ENCODE results near the gene OR4E1. TPM values are rescaled to one million over a fixed set of nuclear protein-coding genes. Genes with fewer than 3 reads are reported as not detected.

The OR4E1 gene
- total and polyA plus RNA-seq, 2 experiments from 2014 or later: 0.03 TPM; not detected in 1

DNA sequence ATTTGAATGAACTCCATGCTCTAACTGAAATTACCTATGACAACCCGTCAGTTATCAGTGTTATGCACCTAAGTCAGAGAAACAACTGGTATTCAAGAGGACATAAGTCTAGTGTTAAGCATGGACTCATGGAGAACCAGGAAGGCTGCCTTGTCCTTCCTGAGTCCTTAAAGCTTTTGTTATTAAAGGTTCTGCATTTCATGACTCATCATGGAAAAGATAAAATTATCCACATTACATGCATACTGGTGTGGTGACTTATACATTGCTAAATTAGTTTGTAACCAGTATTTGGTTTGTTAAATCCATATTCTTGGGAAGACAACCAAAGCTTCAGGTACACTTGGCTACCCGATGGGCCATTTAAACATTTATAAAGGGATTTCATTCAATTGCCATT is 6.5 kb upstream of the OR4E1 start:
- no peaks in the 10 kb centered on the region for H3K79me2 ChIP-seq
- no peaks in the 10 kb centered on the region for H3K4me1 ChIP-seq (ENCODE audit: insufficient read depth)
- H3K27ac ChIP-seq: no peak overlapping the region
- DNase-seq (ENCODE audit: low spot score): no peak
- no peaks in the 10 kb centered on the region for H3K9me2 ChIP-seq (replicated peaks; ENCODE audit: insufficient read depth)
- no peak overlapping the region for H3K4me2 ChIP-seq
- H3K4me3 ChIP-seq: no peak overlapping the region
- TF ChIP-seq, protein P1, sequence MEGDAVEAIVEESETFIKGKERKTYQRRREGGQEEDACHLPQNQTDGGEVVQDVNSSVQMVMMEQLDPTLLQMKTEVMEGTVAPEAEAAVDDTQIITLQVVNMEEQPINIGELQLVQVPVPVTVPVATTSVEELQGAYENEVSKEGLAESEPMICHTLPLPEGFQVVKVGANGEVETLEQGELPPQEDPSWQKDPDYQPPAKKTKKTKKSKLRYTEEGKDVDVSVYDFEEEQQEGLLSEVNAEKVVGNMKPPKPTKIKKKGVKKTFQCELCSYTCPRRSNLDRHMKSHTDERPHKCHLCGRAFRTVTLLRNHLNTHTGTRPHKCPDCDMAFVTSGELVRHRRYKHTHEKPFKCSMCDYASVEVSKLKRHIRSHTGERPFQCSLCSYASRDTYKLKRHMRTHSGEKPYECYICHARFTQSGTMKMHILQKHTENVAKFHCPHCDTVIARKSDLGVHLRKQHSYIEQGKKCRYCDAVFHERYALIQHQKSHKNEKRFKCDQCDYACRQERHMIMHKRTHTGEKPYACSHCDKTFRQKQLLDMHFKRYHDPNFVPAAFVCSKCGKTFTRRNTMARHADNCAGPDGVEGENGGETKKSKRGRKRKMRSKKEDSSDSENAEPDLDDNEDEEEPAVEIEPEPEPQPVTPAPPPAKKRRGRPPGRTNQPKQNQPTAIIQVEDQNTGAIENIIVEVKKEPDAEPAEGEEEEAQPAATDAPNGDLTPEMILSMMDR (IDR thresholded peaks at IDR 0.05; ENCODE audit: poor library complexity): no peak
- no peak for TF ChIP-seq EZH2 (IDR thresholded peaks at IDR 0.05; ENCODE audit: borderline replicate concordance)
- no peak for TF ChIP-seq EZH2phosphoT487 (IDR thresholded peaks at IDR 0.05; ENCODE audit: low read depth, severe bottlenecking, unreplicated experiment)
- no peak overlapping the region for H2AFZ ChIP-seq
- H3K36me3 ChIP-seq (replicated peaks; ENCODE audit: insufficient read depth, low read depth): no peaks in the 10 kb centered on the region
- H4K20me1 ChIP-seq (ENCODE audit: insufficient read depth, poor library complexity, severe bottlenecking): no peaks in the 10 kb centered on the region
- no peaks in the 10 kb centered on the region for H3K27me3 ChIP-seq
- WGBS (ENCODE audit: low lambda C conversion rate, missing lambda C conversion rate): 89% methylated on average over 2 of the region's 2 CpGs
- no peaks in the 10 kb centered on the region for H3K9me3 ChIP-seq (ENCODE audit: low read depth)

- Histone ChIP-seq H2AFZ (no peak overlapping the region), H3K79me2 (no peaks in the 10 kb centered on the region), H3K4me3 (no peak overlapping the region), H3K4me2 (no peak overlapping the region), H3K27me3 (no peaks in the 10 kb centered on the region), H3K36me3 (replicated peaks; ENCODE audit: insufficient read depth, low read depth) (no peaks in the 10 kb centered on the region), H3K4me1 (ENCODE audit: insufficient read depth) (no peaks in the 10 kb centered on the region), H3K9me2 (replicated peaks; ENCODE audit: insufficient read depth) (no peaks in the 10 kb centered on the region), H3K27ac (no peak overlapping the region), H4K20me1 (ENCODE audit: insufficient read depth, poor library complexity, severe bottlenecking) (no peaks in the 10 kb centered on the region), H3K9me3 (ENCODE audit: low read depth) (no peaks in the 10 kb centered on the region)
- TF ChIP-seq EZH2phosphoT487 (IDR thresholded peaks at IDR 0.05; ENCODE audit: low read depth, severe bottlenecking, unreplicated experiment) (no peak), EZH2 (IDR thresholded peaks at IDR 0.05; ENCODE audit: borderline replicate concordance) (no peak)
- DNase-seq (ENCODE audit: low spot score): no peak
- 84% methylated on average over 4 of the region's 4 CpGs for WGBS (ENCODE audit: low lambda C conversion rate, missing lambda C conversion rate)
Measured at GRCh38 chr14:21675566-21675965, 1.9 kb upstream of the OR4E1 start.

GRCh38 chr14:21672116-21672515 is 1.5 kb downstream of the OR4E1 start:
- H3K36me3 ChIP-seq (replicated peaks; ENCODE audit: insufficient read depth, low read depth): no peaks in the 10 kb centered on the region
- WGBS (ENCODE audit: low lambda C conversion rate, missing lambda C conversion rate): 82% methylated on average over 1 of the region's 1 CpG
- H4K20me1 ChIP-seq (ENCODE audit: insufficient read depth, poor library complexity, severe bottlenecking): no peaks in the 10 kb centered on the region
- no peaks in the 10 kb centered on the region for H3K9me3 ChIP-seq (ENCODE audit: low read depth)
- no peaks in the 10 kb centered on the region for H3K27me3 ChIP-seq
- H3K4me1 ChIP-seq (ENCODE audit: insufficient read depth): no peaks in the 10 kb centered on the region
- TF ChIP-seq, protein P1 (IDR thresholded peaks at IDR 0.05; ENCODE audit: poor library complexity): no peak
- TF ChIP-seq EZH2 (IDR thresholded peaks at IDR 0.05; ENCODE audit: borderline replicate concordance) (no peak), EZH2phosphoT487 (IDR thresholded peaks at IDR 0.05; ENCODE audit: low read depth, severe bottlenecking, unreplicated experiment) (no peak)
- DNase-seq (ENCODE audit: low spot score): no peak
- H3K79me2 ChIP-seq: no peaks in the 10 kb centered on the region
- no peak overlapping the region for H3K27ac ChIP-seq
- H3K4me3 ChIP-seq: no peak overlapping the region
- H3K9me2 ChIP-seq (replicated peaks; ENCODE audit: insufficient read depth): no peaks in the 10 kb centered on the region
- H3K4me2 ChIP-seq: no peak overlapping the region
- no peak overlapping the region for H2AFZ ChIP-seq

DNA sequence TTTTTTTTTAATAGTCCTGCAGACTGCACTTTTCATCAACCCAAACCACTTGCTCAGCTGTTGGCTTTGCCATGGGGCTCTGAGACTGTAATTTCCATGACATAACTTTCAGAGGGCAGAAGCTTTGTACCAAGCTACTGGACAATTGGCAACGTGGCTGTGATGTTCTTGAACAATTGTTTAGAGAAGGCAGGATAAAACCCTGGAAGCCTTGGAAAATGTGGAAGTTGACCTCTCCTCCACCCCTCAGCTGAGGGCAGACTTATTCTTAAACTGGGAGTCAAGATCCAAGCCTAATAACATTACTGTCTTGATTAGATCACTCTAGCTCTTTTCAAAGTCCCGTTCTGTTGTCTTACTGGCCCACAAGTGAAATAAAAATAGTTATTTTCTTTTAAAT is 2.2 kb downstream of the OR4E1 start:
- H3K9me3 ChIP-seq (ENCODE audit: low read depth): no peaks in the 10 kb centered on the region
- H3K36me3 ChIP-seq (replicated peaks; ENCODE audit: insufficient read depth, low read depth): no peaks in the 10 kb centered on the region
- no peaks in the 10 kb centered on the region for H3K27me3 ChIP-seq
- WGBS (ENCODE audit: low lambda C conversion rate, missing lambda C conversion rate): 68% methylated on average over 2 of the region's 2 CpGs
- no peaks in the 10 kb centered on the region for H3K9me2 ChIP-seq (replicated peaks; ENCODE audit: insufficient read depth)
- H3K27ac ChIP-seq: no peak overlapping the region
- H2AFZ ChIP-seq: no peak overlapping the region
- no peaks in the 10 kb centered on the region for H3K4me1 ChIP-seq (ENCODE audit: insufficient read depth)
- TF ChIP-seq EZH2 (IDR thresholded peaks at IDR 0.05; ENCODE audit: borderline replicate concordance) (no peak), EZH2phosphoT487 (IDR thresholded peaks at IDR 0.05; ENCODE audit: low read depth, severe bottlenecking, unreplicated experiment) (no peak)
- TF ChIP-seq, protein P1 (IDR thresholded peaks at IDR 0.05; ENCODE audit: poor library complexity): no peak
- H3K4me3 ChIP-seq: no peak overlapping the region
- no peak overlapping the region for H3K4me2 ChIP-seq
- DNase-seq (ENCODE audit: low spot score): no peak
- H3K79me2 ChIP-seq: no peaks in the 10 kb centered on the region
- no peaks in the 10 kb centered on the region for H4K20me1 ChIP-seq (ENCODE audit: insufficient read depth, poor library complexity, severe bottlenecking)
